ENCODE measurements around the gene MAPK8IP1.

MAPK8IP1 gene

GRCh38 chr11:45926536-45927331 is 41.3 kb downstream of the MAPK8IP1 start:
- no peak for DNase-seq

- no peak for DNase-seq
Measured at GRCh38 chr11:45927332-45927683, 41.9 kb downstream of the MAPK8IP1 start.

- DNase-seq, result no peak
Measured at GRCh38 chr11:45927684-45928413, 42.4 kb downstream of the MAPK8IP1 start.

- DNase-seq, result no peak
Measured at GRCh38 chr11:45928535-45929215, 43.2 kb downstream of the MAPK8IP1 start.

GRCh38 chr11:45929486-45930030 is 44.1 kb downstream of the MAPK8IP1 start:
- no peak for DNase-seq

GRCh38 chr11:45930031-45930794 is 44.8 kb downstream of the MAPK8IP1 start:
- no peak for DNase-seq

GRCh38 chr11:45930951-45931570 is 45.6 kb downstream of the MAPK8IP1 start:
- DNase-seq, result no peak

- no peak for DNase-seq
Measured at GRCh38 chr11:45931739-45932138, 46.3 kb downstream of the MAPK8IP1 start.

- no peak for DNase-seq
Measured at GRCh38 chr11:45932217-45932616, 46.8 kb downstream of the MAPK8IP1 start.

- peak; percentile 33 for DNase-seq
Measured at GRCh38 chr11:45933131-45933831, 47.8 kb downstream of the MAPK8IP1 start.

- no peak for DNase-seq
Measured at GRCh38 chr11:45933846-45934579, 48.6 kb downstream of the MAPK8IP1 start.

- no peak for DNase-seq
Measured at GRCh38 chr11:45934580-45935318, 49.3 kb downstream of the MAPK8IP1 start.

- no peak for DNase-seq
Measured at GRCh38 chr11:45935349-45936064, 50.1 kb downstream of the MAPK8IP1 start.

- DNase-seq, result no peak
Measured at GRCh38 chr11:45936511-45937054, 51.1 kb downstream of the MAPK8IP1 start.

GRCh38 chr11:45937916-45938315 is 52.5 kb downstream of the MAPK8IP1 start:
- no peak for DNase-seq

- DNase-seq, result peak; percentile 19
Measured at GRCh38 chr11:45939836-45940235, 54.4 kb downstream of the MAPK8IP1 start.

- DNase-seq, result no peak
Measured at GRCh38 chr11:45941285-45941684, 55.8 kb downstream of the MAPK8IP1 start.

- DNase-seq, result no peak
Measured at GRCh38 chr11:45942381-45942780, 56.9 kb downstream of the MAPK8IP1 start.

All from fibroblast of skin of scalp (primary cell).